PC-3 (cell line): ENCODE measurements around the gene PNLIP. TPM values are rescaled to one million over a fixed set of nuclear protein-coding genes. Genes with fewer than 3 reads are reported as not detected.

Source experiments
- ATAC-seq: fragments of 200-7000 bp; cut with Tn5 transposase; 2 replicates; pipeline ENCODE4 v1.9.1; 2020; ENCODE audit warnings: mild to moderate bottlenecking, moderate library complexity
- BruUV-seq: library from RNA; stranded (reverse); fragments of 400-500 nt; replicated peaks from 2 replicates; lab custom pipeline; 2021; lab: Mats Ljungman, UMichigan
- CTCF ChIA-PET: fragments of 300-600 bp; sonication (Branson Sonifier 250); formaldehyde crosslinking; loops from one replicate; lab custom pipeline; 2022; ENCODE audit warnings: antibody characterized with exemption; lab: Charles Lee
- POLR2A ChIA-PET: fragments of 300-600 bp; sonication (Branson Sonifier 250); formaldehyde crosslinking; loops from one replicate; lab custom pipeline; 2022; ENCODE audit warnings: antibody characterized with exemption; ENCODE audit not compliant: unreplicated experiment; lab: Charles Lee
- DNase-seq: peaks from one replicate; pipeline ENCODE4 v3.0.0-alpha.2; 2015
- H2AFZ ChIP-seq: fragments of 300-600 bp; sonication (generic); 2 replicates; pipeline ENCODE4 v1.6.0; 2016; ENCODE audit warnings: antibody characterized with exemption, low read length
- H3F3A ChIP-seq: fragments of 300-600 bp; sonication (generic); one replicate; pipeline ENCODE4 v1.6.0; 2017; ENCODE audit warnings: antibody characterized with exemption, low read length, control low read depth, mild to moderate bottlenecking; ENCODE audit not compliant: unreplicated experiment
- H3K27ac ChIP-seq: fragments of 300-600 bp; sonication (generic); 2 replicates; pipeline ENCODE4 v1.5.1; 2016; ENCODE audit warnings: mild to moderate bottlenecking, low read length
- H3K27me3 ChIP-seq: fragments of 300-600 bp; sonication (generic); 2 replicates; pipeline ENCODE4 v1.6.1; 2016; ENCODE audit warnings: low read length, mixed read lengths
- H3K36me3 ChIP-seq: fragments of 300-600 bp; sonication (generic); 2 replicates; pipeline ENCODE4 v1.6.1; 2016; ENCODE audit warnings: low read depth, mixed run types, low read length, mixed read lengths
- H3K4me1 ChIP-seq: fragments of 300-600 bp; sonication (generic); 2 replicates; pipeline ENCODE4 v1.5.1; 2016; ENCODE audit warnings: low read length; ENCODE audit not compliant: insufficient read depth
- H3K4me2 ChIP-seq: fragments of 300-600 bp; sonication (generic); 2 replicates; pipeline ENCODE4 v1.6.0; 2016; ENCODE audit warnings: low read length
- H3K4me3 ChIP-seq: fragments of 300-600 bp; sonication (generic); 2 replicates; pipeline ENCODE4 v1.5.1; 2016; ENCODE audit warnings: mild to moderate bottlenecking, low read length, mixed read lengths
- H3K79me2 ChIP-seq: fragments of 300-600 bp; sonication (generic); 2 replicates; pipeline ENCODE4 v1.6.1; 2017; ENCODE audit warnings: low read length, mixed read lengths
- H3K9ac ChIP-seq: fragments of 300-600 bp; sonication (generic); 2 replicates; pipeline ENCODE4 v1.6.0; 2016; ENCODE audit warnings: mild to moderate bottlenecking, low read length
- H3K9me2 ChIP-seq: fragments of 300-600 bp; sonication (generic); replicated peaks from 2 replicates; pipeline ENCODE4 v1.6.1; 2016; ENCODE audit warnings: mixed run types, low read length, mixed read lengths
- H3K9me3 ChIP-seq: fragments of 300-600 bp; sonication (generic); 2 replicates; pipeline ENCODE4 v1.6.1; 2016; ENCODE audit warnings: low read length, mixed read lengths
- H4K20me1 ChIP-seq: fragments of 300-600 bp; sonication (generic); 2 replicates; pipeline ENCODE4 v1.6.1; 2016; ENCODE audit warnings: low read length, mixed read lengths
- CTCF ChIP-seq: fragments of 300-600 bp; sonication (generic); conservative IDR thresholded peaks from 2 replicates; pipeline ENCODE4 v1.5.1; 2017; ENCODE audit warnings: antibody characterized with exemption, low read depth, mild to moderate bottlenecking, low read length
- EZH2 ChIP-seq: fragments of 300-600 bp; sonication (generic); IDR thresholded peaks from one replicate; pipeline ENCODE4 v1.6.1; 2017; ENCODE audit warnings: antibody characterized with exemption, mild to moderate bottlenecking, low read length; ENCODE audit not compliant: unreplicated experiment
- EZH2phosphoT487 ChIP-seq: fragments of 300-600 bp; sonication (generic); IDR thresholded peaks from 2 replicates; pipeline ENCODE4 v1.6.1; 2018; ENCODE audit warnings: mild to moderate bottlenecking, antibody characterized with exemption, low read length, borderline replicate concordance
- intact Hi-C: fragments of 100-400 bp; cut with micrococcal nuclease; formaldehyde crosslinking; loops from 2 replicates; pipeline ENCODE4 v1.9.0; 2023
- total RNA-seq: library from RNA; depleted of rRNA; stranded (reverse); fragments of >200 nt; gene quantifications from 2 replicates; pipeline ENCODE4 v1.2.3, GENCODE V29; 2014

Gene PNLIP
- total RNA-seq, 1 experiment from 2014 or later = not detected

GRCh38 chr10:116524736-116525135 is 21.0 kb upstream of the PNLIP start:
- Histone ChIP-seq H3K9ac (no peak overlapping the region), H2AFZ (no peak overlapping the region), H3F3A (no peaks in the 10 kb centered on the region), H3K27me3 (peaks cover 21% of the 10 kb centered on the region), H3K79me2 (no peaks in the 10 kb centered on the region), H4K20me1 (no peaks in the 10 kb centered on the region), H3K4me1 (no peaks in the 10 kb centered on the region), H3K9me2 (no peaks in the 10 kb centered on the region), H3K36me3 (no peaks in the 10 kb centered on the region; the same call in 1 of the 2 replicates), H3K27ac (no peak overlapping the region), H3K4me3 (no peak overlapping the region), H3K9me3 (no peaks in the 10 kb centered on the region), H3K4me2 (no peak overlapping the region)
- ATAC-seq = no peak
- DNase-seq = no peak
- ChIA-PET POLR2A (no interaction called here), CTCF (no interaction called here)
- TF ChIP-seq EZH2phosphoT487 (no peak), CTCF (no peak), EZH2 (no peak)
- intact Hi-C loops = no loop called here
- BruUV-seq = no TSS peak

GRCh38 chr10:116526219-116526618 is 19.5 kb upstream of the PNLIP start:
- Histone ChIP-seq H3K4me2 (no peak overlapping the region), H3K4me1 (no peaks in the 10 kb centered on the region), H3K27ac (no peak overlapping the region), H2AFZ (no peak overlapping the region), H3K9me2 (no peaks in the 10 kb centered on the region), H3K9ac (no peak overlapping the region), H3K4me3 (no peak overlapping the region), H3F3A (no peaks in the 10 kb centered on the region), H4K20me1 (no peaks in the 10 kb centered on the region), H3K9me3 (no peaks in the 10 kb centered on the region), H3K36me3 (no peaks in the 10 kb centered on the region; the same call in 1 of the 2 replicates), H3K27me3 (peaks cover 21% of the 10 kb centered on the region), H3K79me2 (no peaks in the 10 kb centered on the region)
- intact Hi-C loops = no loop called here
- ChIA-PET POLR2A (no interaction called here), CTCF (no interaction called here)
- no peak for ATAC-seq
- no peak for TF ChIP-seq EZH2phosphoT487
- no peak for TF ChIP-seq EZH2
- no peak for TF ChIP-seq CTCF
- DNase-seq = no peak
- BruUV-seq = no TSS peak

GRCh38 chr10:116536810-116537209 is 8.9 kb upstream of the PNLIP start:
- peak; percentile 33 for DNase-seq
- Histone ChIP-seq H3K4me2 (no peak overlapping the region), H4K20me1 (no peaks in the 10 kb centered on the region), H3K27ac (no peak overlapping the region), H2AFZ (no peak overlapping the region), H3K27me3 (no peaks in the 10 kb centered on the region), H3K79me2 (no peaks in the 10 kb centered on the region), H3K4me3 (no peak overlapping the region), H3F3A (no peaks in the 10 kb centered on the region), H3K4me1 (peaks cover 9% of the 10 kb centered on the region; the same call in 1 of the 2 replicates), H3K9me2 (no peaks in the 10 kb centered on the region), H3K9me3 (no peaks in the 10 kb centered on the region), H3K9ac (no peak overlapping the region), H3K36me3 (no peaks in the 10 kb centered on the region)
- POLR2A ChIA-PET = no interaction called here
- TF ChIP-seq EZH2 (no peak), EZH2phosphoT487 (no peak), CTCF (no peak)
- CTCF ChIA-PET = no interaction called here
- BruUV-seq = no TSS peak
- ATAC-seq = no peak
- intact Hi-C loops = no loop called here
